Astrocyte of the hippocampus (primary cell): ENCODE data around the gene C11orf21.

Source experiments
- DNase-seq: peaks from one replicate; pipeline ENCODE4 v3.0.0; 2011; ENCODE audit warnings: low read depth, low spot score

The C11orf21 gene

DNA sequence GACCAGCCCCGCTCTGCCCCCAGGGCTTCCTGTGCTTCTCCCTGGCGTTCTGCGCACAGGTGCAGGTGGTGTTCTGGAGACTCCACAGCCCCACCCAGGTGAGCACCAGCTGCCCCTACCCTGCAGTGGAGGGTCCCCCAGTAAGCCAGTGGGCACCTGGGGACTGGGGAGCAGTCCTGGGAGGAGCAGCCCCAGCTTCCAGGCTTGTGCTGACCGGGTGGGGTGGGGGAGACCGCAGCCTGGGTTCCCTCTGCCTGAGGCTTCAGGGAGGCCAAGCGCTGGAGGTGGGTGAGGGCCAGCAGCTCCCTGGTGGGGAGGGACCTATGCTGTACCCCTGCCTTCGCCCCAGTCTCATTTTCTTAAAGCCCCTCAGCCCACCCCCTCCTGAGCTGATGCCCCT is 7.0 kb upstream of the C11orf21 start:
- DNase-seq, result no peak

DNA sequence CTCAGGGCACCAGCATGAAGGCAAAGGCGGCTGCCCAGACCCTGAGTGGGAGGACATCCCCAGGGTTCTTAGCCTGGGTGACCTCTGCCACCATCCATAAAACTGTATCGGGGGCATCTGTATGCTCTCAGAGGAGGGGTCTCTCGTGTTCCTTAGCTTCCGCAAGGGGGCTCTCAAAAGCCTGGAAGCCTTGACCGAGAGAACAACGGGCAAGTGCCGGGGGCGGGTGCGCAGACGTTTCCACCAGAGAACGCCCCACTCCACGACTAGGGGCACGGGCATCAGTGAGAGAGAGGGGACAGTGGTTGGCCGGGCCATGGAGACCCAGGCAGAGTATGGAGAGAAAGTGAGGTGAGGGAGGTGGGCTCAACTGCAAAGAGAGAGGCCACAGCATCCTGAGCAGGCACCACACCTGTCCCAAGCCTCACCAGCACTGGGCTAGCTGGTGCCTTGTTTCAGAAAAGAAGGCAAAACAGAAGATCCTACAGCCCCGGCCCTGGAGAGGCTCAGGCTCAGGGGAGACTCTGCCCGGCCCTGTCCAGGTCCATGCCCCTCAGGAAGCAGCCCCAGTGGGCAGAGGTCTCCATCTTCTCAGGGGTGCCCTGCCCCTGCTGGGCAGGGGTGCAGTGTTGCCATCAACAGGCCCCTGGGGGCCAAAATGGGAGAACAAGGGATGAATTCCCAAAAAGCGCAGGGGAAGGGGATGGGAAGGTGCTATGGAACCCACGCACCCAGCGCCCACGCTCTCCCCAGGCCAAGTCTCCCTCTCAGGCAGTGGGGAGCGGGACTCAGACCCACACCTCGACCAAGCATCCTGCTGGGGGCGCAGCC is 6.0 kb upstream of the C11orf21 start:
- DNase-seq, result no peak

DNA sequence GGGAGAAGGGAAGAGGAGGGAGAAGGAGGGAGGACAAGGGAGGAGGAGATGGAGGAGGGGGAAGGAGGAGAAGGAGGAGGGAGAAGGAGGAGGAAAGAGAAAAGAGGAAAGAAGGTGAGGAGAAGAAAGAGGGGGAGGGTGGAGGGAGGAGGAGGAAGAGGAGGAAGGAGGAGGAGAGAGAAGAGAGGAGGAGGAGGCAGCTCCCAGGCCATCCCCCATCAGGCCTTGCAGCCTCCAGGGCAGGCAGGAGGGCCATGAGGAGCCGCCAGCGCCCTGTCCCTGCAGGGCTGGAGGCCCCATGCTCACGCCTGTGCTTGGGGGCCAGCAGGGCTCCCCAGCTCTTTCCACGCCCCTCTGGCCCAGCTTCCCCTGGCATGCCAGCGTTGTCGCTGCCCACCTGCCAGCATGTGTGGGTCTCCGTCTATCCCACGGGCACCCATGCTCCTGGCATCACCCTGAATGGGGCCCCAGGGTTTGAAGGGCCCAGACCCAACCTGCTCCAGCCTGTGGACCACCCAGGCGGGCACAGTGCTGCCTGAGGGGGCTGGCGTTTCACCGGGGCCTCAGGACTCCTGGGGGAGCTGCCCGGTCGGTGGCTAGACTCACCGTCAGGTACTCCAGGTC is 5.3 kb upstream of the C11orf21 start:
- DNase-seq, result no peak

DNA sequence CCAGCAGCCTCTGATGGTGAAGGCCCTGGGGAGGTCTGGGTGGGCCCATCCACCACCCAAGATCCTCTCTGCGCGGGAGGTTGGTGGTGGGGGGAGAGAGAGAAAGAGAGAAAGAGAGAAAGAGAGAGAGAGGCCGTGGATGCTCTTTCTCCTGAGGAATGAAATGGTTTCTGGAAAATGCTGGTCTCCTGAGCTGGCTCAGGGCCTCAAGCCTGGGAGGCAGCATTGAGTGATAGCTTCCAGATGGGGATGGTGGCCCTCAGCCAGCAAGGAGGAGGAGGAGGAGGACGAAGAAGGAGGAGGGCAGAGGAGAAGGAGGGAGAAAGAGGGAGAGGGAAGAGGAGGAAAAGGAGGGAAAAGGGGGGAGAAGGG is 4.7 kb upstream of the C11orf21 start:
- peak; percentile 63 for DNase-seq

DNA sequence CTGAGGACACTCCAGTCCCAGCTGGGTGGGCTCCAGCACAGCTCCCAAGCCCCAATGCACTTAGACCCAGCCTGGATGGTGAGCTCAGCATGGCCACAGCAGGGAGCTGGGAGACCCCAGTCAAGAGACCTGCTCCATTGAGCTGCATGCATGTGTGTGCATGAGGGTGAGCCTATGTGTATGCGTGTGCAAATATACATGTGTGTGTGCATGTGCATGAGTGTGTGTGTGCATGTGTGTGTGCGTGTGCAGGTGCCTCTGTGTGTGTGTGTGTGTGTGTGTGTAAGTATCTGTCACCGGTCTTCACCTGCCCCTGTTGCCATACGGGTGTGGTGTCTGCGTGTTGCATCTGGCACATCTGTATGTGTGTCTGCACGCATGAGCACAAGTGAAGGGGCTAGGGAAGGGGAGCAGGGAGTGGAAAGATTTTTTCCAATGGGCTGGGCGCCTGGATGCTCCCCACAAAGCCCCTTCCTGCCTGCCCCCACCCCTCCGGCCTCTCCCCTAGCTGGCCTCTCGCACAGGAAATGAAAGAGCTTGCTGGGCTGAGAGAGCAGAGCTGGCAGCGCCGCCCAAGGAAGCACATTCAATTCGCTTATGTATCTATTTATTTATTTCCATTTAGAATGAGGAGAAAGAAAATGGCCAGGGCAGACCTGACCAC is 4.2 kb upstream of the C11orf21 start:
- peak; percentile 34 for DNase-seq

DNA sequence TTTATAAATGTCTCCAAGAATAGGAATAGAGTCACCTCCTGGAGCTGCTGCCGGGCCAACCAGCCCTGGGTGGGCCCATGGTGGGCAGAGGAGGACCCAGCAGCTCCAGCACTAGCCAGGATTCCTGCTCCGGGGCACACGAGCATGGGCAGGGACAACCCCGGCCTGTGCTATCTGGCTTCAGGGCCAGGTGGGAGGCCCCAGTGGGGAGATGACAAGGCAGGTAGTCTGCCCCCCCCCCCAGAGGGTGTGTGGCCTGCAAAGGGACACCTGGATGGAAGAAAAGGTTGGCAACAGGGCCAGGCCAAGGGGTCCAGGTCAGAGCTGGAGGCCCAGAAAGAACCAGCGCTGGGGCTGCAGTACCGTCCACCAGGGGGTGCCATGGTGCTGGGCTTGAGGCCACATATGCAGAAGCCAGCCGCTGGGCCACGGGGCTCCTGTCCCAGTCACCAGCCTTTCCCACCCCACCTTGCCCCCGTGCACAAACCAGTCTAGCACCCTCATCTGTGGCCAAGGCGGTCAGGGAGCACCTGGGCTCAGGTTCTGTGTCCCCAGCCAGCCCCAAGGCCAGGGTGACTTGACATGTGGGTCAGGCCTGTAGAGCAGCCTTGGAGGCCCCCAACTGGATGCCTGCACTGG is 3.5 kb upstream of the C11orf21 start:
- peak; percentile 86 for DNase-seq

DNA sequence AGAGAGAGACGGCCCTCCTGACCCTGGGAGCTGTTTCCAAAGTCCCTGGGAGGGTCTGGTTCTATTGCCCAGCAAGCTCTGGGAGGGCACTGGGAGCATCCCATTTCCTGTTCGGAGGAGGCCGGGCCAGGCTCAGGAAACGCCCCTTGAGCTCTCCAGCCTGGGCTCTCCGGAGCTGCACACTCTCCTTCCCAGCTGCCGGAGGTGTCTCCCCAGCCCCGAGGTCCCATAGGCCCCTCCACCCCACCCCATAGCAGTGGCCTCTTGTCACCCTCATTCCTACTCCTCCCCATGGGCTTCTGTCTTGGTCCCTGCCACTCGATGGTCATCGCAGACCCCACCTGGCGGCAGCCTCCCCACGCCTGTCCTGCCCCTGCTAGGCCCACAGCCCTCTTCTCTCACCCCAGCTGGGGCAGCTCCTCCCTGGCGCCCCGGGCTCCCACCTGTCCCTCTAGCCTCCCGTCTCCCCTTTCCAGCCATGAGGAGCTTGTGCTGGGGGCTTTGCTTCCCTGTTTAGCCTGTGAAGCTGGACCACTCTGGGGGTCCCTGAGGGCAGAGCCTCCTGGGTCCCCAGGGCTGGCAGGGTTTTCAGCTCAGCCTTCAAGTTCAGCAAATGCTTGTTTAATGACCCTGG is 2.9 kb upstream of the C11orf21 start:
- no peak for DNase-seq

DNA sequence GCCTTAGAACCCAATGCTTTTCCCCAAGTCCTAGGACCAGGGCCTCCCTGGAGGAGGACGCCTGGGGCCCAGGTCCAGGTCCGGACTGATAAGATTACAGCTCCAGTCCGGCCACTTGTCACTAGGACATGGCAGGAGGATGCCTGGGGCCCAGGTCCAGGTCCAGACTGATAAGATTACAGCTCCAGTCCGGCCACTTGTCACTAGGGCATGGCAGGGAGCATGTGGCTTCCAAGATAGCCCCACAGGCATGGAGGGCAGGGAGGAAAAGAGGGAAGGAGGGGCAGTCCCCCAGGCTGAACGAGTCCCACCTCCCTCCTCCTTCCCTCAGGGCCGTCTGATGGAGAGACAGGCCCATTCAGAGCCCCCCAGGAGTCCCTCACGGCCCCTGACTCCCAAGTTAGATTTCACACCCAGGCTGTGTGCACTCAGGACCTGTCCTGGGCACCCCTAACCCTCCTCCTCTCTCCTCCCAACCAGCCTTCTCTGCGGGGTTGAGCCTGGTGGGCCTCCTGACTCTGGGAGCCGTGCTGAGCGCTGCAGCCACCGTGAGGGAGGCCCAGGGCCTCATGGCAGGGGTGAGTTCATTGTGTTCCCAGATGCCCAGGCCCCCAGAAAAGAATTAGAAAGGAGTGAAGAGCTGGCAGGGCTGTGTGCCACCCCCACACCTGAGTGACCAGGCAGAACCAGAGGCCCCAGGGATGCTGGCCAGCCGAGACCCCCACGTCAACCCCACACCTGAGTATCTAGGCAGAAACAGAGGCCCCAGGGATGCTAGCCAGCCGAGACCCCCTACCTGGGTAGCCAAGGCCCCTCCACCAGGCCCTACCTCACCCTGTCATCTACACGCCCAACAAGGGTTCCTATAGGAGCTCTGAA is 2.1 kb upstream of the C11orf21 start:
- DNase-seq, result no peak

DNA sequence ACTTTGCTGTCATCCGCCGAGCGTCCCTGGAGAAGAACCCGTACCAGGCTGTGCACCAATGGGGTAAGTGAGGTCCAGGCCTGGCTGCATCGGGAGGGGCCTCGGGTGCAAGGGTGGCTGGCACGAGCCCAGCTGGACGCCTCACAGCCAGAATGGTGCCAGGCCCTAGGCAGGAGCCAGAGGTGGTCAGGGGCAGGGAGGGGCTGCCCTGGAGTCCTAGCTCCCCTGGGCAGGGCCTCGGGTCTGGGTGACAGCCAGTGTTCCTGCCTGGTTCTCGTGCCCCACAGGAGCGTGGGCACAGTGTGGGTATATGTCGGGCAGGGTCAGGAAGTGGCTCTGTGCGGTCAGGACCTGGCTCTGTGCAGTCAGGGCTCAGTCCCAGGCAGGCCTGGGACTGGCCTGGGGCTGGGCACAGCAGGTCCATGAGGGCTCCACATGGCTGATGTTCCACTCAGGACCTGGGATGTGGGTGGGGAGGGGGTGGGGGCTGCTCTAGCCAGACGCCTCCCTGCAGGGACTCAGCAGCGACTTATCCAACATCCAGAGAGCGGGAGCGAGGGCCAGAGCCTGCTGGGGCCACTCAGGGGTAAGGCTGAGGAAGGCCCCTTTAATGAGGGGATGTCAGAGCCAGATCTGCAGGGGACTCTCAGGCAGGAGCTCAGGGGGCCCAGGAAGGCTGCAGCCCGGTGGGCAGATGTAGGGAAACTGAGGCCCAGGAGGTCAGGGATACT is 1.3 kb upstream of the C11orf21 start:
- DNase-seq, result no peak

DNA sequence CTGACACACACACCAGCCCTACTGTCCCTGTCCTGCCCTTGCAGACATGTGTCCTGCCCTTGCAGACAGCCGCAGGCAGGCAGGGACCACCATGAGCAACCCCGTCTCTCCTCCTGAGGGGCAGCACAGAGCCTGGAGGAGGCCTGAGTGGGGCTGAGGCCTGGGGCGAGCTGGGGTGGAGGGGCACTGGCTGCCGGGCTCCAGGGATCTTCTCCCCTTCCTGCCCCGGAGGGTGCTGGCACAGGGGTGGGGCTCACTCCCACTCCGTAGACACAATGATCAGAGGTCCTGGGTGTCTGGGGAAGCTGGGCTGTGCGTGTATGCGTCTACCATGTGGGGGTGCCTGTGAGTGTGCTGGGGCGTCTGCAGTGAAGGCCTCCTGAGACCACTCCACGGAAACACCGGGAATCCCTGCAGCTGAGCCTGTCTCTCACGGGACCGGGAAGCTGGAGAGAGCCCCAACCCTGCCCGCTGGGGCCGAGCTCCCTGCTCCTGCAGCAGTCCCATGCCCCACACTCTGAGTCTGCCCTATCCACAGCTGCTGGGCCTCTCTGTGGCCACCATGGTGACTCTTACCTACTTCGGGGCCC is 683 bp upstream of the C11orf21 start:
- no peak for DNase-seq

DNA sequence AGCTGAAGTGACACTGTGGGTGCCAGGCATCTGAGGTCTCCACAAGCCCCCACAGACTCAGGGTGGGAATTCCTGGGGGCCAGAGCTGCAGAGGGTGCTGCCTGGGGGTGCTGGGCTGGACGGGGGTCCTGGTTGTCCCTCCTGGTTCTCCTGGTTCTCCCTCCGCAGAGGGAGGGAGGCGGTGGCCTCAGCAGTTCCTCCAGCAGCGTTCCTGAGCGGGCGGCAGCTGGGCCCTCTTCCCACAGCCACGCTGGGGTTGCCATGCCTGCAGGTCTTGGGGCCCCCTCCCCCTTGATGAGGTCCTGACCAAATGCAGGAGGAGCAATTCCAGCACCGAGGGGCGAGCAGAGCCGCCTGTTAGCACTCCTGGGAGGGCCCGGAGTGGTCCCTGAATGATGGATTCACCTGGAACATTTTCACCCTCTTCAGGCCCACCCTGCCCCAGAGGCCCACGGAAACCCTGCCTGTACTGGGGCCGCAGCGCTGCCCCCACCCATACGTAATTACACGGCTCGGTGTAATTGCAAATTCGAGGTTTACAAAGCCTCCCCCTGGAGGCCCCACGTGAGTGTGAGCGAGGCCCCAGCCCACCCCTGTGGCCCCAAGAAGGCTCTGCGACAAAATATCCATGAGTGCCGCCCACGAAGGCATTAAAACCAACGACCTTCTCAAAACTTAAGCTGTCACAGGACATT is 635 bp downstream of the C11orf21 start:
- no peak for DNase-seq

DNA sequence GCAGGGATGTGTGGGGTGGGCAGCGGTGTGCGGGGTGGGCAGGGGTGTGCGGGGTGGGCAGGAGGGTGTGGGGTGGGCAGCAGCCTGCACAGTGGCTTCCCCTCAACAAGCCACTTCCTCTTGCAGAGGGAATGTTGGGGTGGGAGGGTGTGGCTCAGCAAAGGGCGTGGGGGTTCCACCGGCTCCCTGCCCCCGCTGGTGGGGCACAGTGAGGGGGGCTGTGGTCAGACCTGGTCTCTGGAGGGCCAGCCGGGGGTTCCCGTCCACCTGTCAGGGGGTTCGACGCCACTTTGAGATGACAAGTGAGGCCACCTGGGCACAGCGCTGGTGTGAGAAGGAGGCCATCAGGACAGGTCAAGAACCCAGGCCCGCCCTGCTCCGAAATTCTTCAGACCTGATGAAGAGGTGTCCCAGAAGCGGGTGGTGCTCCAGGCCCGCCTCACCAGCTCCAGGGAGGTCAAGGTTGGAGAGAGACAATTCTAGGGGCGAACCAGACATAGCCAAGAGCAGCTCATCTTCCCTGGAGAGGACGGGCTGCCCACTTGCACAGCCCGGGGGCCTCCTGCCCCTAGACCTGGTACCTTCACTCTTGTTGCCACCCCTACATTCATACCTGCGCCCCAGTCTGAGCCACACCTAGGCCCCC is 1.3 kb downstream of the C11orf21 start:
- DNase-seq, result no peak

DNA sequence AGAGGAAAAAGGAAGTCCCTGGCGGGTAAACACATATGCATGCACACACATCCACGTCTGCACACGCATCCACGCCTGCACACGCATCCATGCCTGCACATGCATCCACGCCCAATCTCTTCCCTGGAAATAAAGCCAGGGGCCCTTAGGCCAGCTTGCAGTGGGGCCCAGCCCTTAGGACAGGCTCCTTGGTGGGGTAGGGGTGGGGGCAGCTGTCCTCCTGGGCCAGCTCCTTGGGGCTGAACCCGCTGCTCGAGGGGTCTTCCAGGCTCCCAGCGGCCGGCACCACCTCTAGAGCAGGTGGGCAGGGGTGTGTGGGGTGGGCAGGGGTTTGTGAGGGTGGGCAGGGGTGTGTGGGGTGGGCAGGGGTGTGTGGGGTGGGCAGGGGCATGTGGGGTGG is 1.9 kb downstream of the C11orf21 start:
- DNase-seq, result no peak

DNA sequence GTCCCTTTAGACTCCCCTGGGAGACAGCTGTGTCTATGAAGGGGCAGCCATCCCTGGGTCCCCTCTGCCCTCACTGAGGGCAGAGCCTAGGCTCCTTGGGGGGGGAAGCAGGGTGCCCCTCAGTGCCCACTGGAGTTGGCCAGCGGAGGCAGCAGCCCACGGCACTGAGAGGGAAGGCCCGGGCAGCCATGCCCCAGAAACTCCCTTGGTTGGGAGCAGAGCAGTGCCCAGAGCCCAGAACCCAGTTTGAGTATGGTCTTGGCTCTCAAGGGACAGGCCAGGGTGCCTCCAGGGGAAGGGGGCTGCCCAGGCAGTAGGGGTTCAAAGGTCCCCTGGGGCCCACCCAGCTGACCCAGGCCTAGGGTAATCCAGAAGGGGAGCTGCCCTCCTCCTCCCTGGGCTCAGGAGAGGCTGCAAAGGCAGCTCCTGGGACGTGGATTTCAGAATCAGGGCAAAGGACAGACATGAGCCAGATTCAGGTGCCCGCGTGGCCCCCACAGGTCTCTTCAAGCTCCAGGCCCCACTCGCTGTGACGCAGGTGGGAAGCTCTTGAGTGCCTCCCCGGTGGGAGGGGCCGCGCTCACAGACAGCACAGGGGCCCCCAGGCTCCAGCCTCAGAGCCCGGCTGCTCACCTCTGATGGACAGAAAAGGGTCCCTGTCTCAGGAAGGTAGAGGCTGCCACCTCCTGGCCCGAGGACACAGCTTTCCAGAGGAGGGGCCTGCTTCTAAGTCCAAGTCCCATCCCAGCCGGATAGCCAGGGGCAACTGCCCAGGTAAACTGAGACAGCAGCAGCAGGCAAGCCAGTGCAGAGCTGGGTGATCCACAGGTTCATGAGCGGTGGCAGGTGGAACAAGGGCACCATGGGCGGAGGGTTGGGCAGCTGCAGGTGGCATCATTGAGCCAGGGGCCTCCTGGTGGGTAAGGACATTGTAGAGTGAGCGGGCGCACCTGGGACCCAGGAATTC is 2.6 kb downstream of the C11orf21 start:
- DNase-seq, result peak; percentile 35

DNA sequence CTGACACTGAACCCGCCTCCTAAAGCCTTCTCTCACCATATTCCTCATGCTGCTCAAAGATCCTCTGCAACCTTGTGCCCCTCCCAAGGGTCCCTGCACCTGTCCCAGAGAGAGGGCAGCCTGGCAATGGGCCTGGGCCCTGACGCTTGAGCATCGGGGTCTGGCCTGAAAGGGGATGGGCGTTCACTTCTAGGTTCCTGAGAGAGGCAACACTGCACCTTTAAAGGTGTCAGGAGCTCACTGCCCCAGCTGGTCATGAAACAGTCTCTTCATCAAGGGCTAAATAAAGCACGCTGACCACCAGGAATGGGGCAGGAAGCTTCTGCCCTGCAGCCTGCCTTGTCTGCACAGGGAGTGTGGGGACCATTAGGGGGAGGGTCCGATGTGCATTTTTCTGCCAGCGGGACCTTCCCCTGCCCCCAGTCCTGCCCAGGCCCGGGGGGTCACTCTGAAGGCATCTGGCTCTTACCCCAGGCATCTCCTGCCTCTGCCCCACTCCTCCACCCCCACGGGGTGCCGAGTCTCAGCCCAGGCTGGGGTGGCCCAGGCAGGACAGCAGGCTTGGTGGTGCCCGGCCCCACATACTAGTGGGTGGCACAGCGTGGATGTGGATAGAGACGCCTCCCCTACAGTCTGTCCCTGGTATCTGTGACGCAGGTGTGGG is 3.5 kb downstream of the C11orf21 start:
- DNase-seq, result no peak

DNA sequence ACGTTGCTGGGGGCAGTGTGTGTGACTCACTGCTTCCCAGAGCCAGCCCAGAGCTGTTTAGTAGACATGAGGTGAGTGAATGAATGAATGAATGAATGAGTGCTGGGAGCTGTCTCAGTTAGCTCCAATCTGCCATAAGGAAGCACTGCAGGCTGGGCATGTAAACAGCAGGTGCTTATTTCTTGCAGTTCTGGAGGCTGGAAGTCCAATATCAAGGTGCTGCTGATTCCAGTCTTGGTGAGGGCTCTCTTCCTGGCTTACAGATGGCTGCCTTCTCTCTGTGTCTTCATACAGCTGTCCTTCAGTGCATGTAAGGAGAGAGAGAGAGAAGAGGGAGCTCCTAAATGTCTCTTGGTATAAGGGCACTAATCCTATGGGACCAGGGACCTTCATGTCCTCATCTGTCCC is 4.1 kb downstream of the C11orf21 start:
- no peak for DNase-seq
